Measurements from ENCODE around the gene CDKAL1.

- TF ChIP-seq, protein P1, sequence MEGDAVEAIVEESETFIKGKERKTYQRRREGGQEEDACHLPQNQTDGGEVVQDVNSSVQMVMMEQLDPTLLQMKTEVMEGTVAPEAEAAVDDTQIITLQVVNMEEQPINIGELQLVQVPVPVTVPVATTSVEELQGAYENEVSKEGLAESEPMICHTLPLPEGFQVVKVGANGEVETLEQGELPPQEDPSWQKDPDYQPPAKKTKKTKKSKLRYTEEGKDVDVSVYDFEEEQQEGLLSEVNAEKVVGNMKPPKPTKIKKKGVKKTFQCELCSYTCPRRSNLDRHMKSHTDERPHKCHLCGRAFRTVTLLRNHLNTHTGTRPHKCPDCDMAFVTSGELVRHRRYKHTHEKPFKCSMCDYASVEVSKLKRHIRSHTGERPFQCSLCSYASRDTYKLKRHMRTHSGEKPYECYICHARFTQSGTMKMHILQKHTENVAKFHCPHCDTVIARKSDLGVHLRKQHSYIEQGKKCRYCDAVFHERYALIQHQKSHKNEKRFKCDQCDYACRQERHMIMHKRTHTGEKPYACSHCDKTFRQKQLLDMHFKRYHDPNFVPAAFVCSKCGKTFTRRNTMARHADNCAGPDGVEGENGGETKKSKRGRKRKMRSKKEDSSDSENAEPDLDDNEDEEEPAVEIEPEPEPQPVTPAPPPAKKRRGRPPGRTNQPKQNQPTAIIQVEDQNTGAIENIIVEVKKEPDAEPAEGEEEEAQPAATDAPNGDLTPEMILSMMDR (IDR thresholded peaks at IDR 0.05 in 8 of 11, conservative IDR thresholded peaks at IDR 0.05 in 3 of 11), result no peak
- TF ChIP-seq POLR2AphosphoS5 (IDR thresholded peaks at IDR 0.05), result no peak
These were observed 387.3 kb downstream of the CDKAL1 start for GRCh38 chr6:20921578-20921977.

Measured in spleen (tissue), 7 donors.